ENCODE results near the gene ENTPD3.

Gene ENTPD3

DNA sequence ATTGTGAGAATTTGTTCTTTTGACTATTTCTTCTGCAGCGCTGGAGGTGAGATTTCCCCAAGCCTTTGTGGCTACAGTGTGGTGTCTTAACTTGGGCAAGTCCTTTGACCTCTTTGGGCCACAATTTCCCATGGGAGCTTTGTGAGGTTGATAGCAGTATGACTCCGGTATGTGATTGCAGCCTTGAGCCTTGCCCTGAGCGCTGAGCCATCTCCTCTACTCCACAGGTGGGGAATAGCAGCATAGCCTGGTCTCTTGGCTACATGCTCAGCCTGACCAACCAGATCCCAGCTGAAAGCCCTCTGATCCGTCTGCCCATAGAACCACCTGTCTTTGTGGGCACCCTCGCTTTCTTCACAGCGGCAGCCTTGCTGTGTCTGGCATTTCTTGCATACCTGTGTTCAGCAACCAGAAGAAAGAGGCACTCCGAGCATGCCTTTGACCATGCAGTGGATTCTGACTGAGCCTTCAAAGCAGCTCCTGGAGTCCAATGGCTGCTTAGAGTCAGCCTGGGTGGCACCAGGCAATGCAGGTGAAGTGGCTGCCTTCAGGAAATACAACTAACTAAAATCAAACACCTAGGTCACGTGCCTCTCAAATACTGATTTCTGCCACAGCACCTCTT lies 40.2 kb downstream of the ENTPD3 start:
- ATAC-seq = no peak
- TF ChIP-seq OSR1 (CRISPR knock-in tag; IDR thresholded peaks at IDR 0.05) (no peak), ARNTL (CRISPR knock-in tag; IDR thresholded peaks at IDR 0.05; ENCODE audit: borderline replicate concordance, low read depth) (no peak), ZNF565 (CRISPR knock-in tag; conservative IDR thresholded peaks at IDR 0.05; ENCODE audit: low read depth) (no peak), ZFP3 (CRISPR knock-in tag; IDR thresholded peaks at IDR 0.05) (no peak), PPARA (CRISPR knock-in tag; IDR thresholded peaks at IDR 0.05; ENCODE audit: borderline replicate concordance) (no peak), RARB (CRISPR knock-in tag; IDR thresholded peaks at IDR 0.05) (no peak), ZC3H10 (CRISPR knock-in tag; IDR thresholded peaks at IDR 0.05) (no peak), BACH2 (CRISPR knock-in tag; IDR thresholded peaks at IDR 0.05; ENCODE audit: borderline replicate concordance) (no peak), ISL1 (CRISPR knock-in tag; IDR thresholded peaks at IDR 0.05) (no peak)
- TF ChIP-seq, protein P1, sequence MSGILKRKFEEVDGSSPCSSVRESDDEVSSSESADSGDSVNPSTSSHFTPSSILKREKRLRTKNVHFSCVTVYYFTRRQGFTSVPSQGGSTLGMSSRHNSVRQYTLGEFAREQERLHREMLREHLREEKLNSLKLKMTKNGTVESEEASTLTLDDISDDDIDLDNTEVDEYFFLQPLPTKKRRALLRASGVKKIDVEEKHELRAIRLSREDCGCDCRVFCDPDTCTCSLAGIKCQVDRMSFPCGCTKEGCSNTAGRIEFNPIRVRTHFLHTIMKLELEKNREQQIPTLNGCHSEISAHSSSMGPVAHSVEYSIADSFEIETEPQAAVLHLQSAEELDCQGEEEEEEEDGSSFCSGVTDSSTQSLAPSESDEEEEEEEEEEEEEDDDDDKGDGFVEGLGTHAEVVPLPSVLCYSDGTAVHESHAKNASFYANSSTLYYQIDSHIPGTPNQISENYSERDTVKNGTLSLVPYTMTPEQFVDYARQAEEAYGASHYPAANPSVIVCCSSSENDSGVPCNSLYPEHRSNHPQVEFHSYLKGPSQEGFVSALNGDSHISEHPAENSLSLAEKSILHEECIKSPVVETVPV (CRISPR knock-in tag; IDR thresholded peaks at IDR 0.05) = no peak
- TF ChIP-seq, protein P2, sequence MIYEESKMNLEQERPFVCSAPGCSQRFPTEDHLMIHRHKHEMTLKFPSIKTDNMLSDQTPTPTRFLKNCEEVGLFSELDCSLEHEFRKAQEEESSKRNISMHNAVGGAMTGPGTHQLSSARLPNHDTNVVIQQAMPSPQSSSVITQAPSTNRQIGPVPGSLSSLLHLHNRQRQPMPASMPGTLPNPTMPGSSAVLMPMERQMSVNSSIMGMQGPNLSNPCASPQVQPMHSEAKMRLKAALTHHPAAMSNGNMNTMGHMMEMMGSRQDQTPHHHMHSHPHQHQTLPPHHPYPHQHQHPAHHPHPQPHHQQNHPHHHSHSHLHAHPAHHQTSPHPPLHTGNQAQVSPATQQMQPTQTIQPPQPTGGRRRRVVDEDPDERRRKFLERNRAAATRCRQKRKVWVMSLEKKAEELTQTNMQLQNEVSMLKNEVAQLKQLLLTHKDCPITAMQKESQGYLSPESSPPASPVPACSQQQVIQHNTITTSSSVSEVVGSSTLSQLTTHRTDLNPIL (CRISPR knock-in tag; IDR thresholded peaks at IDR 0.05; ENCODE audit: low read depth) = no peak

DNA sequence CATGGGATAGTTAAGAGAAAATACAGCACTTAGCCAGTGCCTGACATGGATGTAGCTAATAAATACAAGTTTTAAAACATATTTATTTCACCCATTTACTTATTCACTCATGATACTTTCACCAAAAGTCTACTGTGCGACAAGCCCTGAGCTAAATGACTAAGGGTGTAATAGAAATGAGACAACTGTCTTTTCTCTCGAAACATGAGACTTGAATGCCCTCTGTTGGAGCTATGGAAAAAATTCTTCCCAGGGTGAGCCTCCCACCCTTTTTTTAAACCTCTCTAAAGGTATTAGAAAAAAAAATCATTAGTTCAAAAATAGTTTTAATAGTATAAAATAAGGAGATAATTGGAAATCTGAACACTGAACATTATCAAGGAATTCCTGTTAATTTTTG lies 45.8 kb downstream of the ENTPD3 start:
- TF ChIP-seq, protein P3, sequence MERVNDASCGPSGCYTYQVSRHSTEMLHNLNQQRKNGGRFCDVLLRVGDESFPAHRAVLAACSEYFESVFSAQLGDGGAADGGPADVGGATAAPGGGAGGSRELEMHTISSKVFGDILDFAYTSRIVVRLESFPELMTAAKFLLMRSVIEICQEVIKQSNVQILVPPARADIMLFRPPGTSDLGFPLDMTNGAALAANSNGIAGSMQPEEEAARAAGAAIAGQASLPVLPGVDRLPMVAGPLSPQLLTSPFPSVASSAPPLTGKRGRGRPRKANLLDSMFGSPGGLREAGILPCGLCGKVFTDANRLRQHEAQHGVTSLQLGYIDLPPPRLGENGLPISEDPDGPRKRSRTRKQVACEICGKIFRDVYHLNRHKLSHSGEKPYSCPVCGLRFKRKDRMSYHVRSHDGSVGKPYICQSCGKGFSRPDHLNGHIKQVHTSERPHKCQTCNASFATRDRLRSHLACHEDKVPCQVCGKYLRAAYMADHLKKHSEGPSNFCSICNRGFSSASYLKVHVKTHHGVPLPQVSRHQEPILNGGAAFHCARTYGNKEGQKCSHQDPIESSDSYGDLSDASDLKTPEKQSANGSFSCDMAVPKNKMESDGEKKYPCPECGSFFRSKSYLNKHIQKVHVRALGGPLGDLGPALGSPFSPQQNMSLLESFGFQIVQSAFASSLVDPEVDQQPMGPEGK (CRISPR knock-in tag; IDR thresholded peaks at IDR 0.05; ENCODE audit: borderline replicate concordance) = no peak
- TF ChIP-seq RARB (CRISPR knock-in tag; IDR thresholded peaks at IDR 0.05) (no peak), ZNF70 (CRISPR knock-in tag; IDR thresholded peaks at IDR 0.05) (no peak), CSDC2 (CRISPR knock-in tag; IDR thresholded peaks at IDR 0.05) (no peak), SNAI2 (CRISPR knock-in tag; IDR thresholded peaks at IDR 0.05) (no peak), ZNF565 (CRISPR knock-in tag; conservative IDR thresholded peaks at IDR 0.05; ENCODE audit: low read depth) (no peak), TCF4 (CRISPR knock-in tag; IDR thresholded peaks at IDR 0.05; ENCODE audit: borderline replicate concordance) (no peak), GLIS3 (CRISPR knock-in tag; IDR thresholded peaks at IDR 0.05) (no peak), ZFP30 (CRISPR knock-in tag; IDR thresholded peaks at IDR 0.05) (no peak), OSR1 (CRISPR knock-in tag; IDR thresholded peaks at IDR 0.05) (no peak), ZC3H10 (CRISPR knock-in tag; IDR thresholded peaks at IDR 0.05) (no peak), ZFP3 (CRISPR knock-in tag; IDR thresholded peaks at IDR 0.05) (no peak), ESRRG (CRISPR knock-in tag; IDR thresholded peaks at IDR 0.05) (no peak)
- TF ChIP-seq, protein P4, sequence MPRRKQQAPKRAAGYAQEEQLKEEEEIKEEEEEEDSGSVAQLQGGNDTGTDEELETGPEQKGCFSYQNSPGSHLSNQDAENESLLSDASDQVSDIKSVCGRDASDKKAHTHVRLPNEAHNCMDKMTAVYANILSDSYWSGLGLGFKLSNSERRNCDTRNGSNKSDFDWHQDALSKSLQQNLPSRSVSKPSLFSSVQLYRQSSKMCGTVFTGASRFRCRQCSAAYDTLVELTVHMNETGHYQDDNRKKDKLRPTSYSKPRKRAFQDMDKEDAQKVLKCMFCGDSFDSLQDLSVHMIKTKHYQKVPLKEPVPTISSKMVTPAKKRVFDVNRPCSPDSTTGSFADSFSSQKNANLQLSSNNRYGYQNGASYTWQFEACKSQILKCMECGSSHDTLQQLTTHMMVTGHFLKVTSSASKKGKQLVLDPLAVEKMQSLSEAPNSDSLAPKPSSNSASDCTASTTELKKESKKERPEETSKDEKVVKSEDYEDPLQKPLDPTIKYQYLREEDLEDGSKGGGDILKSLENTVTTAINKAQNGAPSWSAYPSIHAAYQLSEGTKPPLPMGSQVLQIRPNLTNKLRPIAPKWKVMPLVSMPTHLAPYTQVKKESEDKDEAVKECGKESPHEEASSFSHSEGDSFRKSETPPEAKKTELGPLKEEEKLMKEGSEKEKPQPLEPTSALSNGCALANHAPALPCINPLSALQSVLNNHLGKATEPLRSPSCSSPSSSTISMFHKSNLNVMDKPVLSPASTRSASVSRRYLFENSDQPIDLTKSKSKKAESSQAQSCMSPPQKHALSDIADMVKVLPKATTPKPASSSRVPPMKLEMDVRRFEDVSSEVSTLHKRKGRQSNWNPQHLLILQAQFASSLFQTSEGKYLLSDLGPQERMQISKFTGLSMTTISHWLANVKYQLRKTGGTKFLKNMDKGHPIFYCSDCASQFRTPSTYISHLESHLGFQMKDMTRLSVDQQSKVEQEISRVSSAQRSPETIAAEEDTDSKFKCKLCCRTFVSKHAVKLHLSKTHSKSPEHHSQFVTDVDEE (CRISPR knock-in tag; IDR thresholded peaks at IDR 0.05) = no peak
- TF ChIP-seq, protein P5, sequence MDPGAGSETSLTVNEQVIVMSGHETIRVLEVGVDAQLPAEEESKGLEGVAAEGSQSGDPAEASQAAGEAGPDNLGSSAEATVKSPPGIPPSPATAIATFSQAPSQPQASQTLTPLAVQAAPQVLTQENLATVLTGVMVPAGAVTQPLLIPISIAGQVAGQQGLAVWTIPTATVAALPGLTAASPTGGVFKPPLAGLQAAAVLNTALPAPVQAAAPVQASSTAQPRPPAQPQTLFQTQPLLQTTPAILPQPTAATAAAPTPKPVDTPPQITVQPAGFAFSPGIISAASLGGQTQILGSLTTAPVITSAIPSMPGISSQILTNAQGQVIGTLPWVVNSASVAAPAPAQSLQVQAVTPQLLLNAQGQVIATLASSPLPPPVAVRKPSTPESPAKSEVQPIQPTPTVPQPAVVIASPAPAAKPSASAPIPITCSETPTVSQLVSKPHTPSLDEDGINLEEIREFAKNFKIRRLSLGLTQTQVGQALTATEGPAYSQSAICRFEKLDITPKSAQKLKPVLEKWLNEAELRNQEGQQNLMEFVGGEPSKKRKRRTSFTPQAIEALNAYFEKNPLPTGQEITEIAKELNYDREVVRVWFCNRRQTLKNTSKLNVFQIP (CRISPR knock-in tag; IDR thresholded peaks at IDR 0.05; ENCODE audit: borderline replicate concordance, low read depth) = no peak
- no peak for ATAC-seq

DNA sequence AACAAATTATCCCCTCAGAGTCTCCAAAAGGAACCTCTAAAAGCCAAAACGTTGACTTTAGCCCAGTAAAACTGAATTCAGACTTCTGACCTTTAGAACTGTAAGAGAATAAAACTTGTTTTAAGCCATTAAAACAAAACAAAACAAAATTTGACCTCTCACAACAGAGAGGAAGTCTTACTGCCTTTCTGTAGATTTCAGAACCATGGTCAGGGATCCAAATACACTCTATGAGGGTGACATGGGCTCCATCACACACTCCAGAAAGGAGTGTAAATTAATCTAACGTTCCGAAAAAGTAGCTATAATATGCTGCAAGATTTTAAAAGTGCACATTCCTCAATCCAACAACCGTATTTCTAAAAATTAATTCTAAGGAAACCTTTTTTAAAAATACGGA lies 50.9 kb downstream of the ENTPD3 start:
- ATAC-seq = no peak
- TF ChIP-seq ZNF565 (CRISPR knock-in tag; conservative IDR thresholded peaks at IDR 0.05; ENCODE audit: low read depth) (no peak), ZFP3 (CRISPR knock-in tag; IDR thresholded peaks at IDR 0.05) (no peak), ISL1 (CRISPR knock-in tag; IDR thresholded peaks at IDR 0.05) (no peak), TOX (CRISPR knock-in tag; IDR thresholded peaks at IDR 0.05; ENCODE audit: borderline replicate concordance) (no peak)
- TF ChIP-seq, protein P4 (CRISPR knock-in tag; IDR thresholded peaks at IDR 0.05) = no peak

Measured in SK-N-SH treated with all-trans-retinoic acid at 6 μM for 48 hours (cell line).